NB4 (cell line): ENCODE results near the gene GPR107.

Source experiments
- MYC ChIP-seq: IDR thresholded peaks from 2 replicates; pipeline ENCODE4 v1.6.1; 2011; ENCODE audit warnings: low read depth, low read length
- POLR2A ChIP-seq: IDR thresholded peaks from 2 replicates; pipeline ENCODE4 v1.6.1; 2011; ENCODE audit warnings: mild to moderate bottlenecking; ENCODE audit not compliant: insufficient read length; ENCODE audit errors: extremely low read depth
- TF ChIP-seq, protein P1 (sequence below): IDR thresholded peaks from one replicate; pipeline ENCODE4 v1.5.1; 2012; ENCODE audit warnings: low read depth, low read length

DNA sequence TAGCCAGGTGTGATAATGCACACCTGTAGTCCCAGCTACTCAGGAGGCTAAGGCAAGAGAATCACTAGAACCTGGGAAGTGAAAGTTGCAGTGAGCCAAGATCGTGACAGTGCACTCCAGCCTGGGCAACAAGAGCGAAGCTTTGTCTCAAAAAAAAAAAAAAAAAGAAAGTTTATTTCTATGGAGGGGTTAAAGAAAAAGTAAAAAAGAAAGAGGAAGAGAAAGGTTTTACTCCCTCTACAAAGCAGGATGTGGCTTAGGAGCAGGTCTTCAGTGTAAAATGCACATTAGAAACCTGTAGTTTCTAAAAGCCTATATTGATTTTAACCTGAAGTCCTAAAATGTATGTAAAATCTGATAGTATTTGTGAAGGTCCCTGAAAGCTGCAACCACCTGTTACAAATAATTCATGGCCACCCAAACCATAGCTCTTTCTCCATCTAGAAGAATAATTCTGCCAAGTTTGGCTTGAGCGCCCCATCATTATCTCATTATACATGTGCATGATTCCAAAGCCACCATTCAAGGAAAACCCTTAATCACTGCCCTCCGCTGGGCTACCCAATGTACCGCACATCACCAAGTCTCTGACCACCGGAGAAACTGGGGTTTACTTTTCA, 14.1 kb upstream of the GPR107 start:
- TF ChIP-seq, protein P1, sequence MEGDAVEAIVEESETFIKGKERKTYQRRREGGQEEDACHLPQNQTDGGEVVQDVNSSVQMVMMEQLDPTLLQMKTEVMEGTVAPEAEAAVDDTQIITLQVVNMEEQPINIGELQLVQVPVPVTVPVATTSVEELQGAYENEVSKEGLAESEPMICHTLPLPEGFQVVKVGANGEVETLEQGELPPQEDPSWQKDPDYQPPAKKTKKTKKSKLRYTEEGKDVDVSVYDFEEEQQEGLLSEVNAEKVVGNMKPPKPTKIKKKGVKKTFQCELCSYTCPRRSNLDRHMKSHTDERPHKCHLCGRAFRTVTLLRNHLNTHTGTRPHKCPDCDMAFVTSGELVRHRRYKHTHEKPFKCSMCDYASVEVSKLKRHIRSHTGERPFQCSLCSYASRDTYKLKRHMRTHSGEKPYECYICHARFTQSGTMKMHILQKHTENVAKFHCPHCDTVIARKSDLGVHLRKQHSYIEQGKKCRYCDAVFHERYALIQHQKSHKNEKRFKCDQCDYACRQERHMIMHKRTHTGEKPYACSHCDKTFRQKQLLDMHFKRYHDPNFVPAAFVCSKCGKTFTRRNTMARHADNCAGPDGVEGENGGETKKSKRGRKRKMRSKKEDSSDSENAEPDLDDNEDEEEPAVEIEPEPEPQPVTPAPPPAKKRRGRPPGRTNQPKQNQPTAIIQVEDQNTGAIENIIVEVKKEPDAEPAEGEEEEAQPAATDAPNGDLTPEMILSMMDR: peak; percentile 8
- TF ChIP-seq MYC: no peak
- TF ChIP-seq POLR2A: no peak
